K562 (cell line): ENCODE results near the gene PODXL. TPM values are rescaled to one million over a fixed set of nuclear protein-coding genes. Genes with fewer than 3 reads are reported as not detected.
A peak's percentile ranks its signal among the peaks of the same experiment; 100 is the strongest.

ENCODE experiments used
- ATF4 ChIP-seq: fragments of 450-650 bp; formaldehyde crosslinking; IDR thresholded peaks from 2 replicates; pipeline ENCODE4 v1.4.0; 2022; ENCODE audit warnings: mild to moderate bottlenecking, moderate library complexity
- BCL6 ChIP-seq: fragments of 250-450 bp; sonication (Bioruptor Pico); IDR thresholded peaks from 2 replicates; pipeline ENCODE4 v1.4.0; 2020
- BHLHE40 ChIP-seq: IDR thresholded peaks from 2 replicates; pipeline ENCODE4 v1.6.1; 2011; ENCODE audit warnings: low read length, improper control_type of control experiment
- CBFA2T3 ChIP-seq: fragments of 450-650 bp; IDR thresholded peaks from 2 replicates; pipeline ENCODE4 v1.6.1; 2017
- CREB3L1 ChIP-seq: fragments of 450-650 bp; IDR thresholded peaks from 2 replicates; pipeline ENCODE4 v1.6.1; 2014; ENCODE audit warnings: low read depth, mild to moderate bottlenecking, moderate library complexity, borderline replicate concordance
- E4F1 ChIP-seq: fragments of 250-450 bp; sonication (Bioruptor Pico); IDR thresholded peaks from 2 replicates; pipeline ENCODE4 v1.5.0; 2021; ENCODE audit warnings: mild to moderate bottlenecking, borderline replicate concordance
- FOXJ2 ChIP-seq: fragments of 200-800 bp; sonication (Bioruptor generic); IDR thresholded peaks from 2 replicates; pipeline ENCODE4 v1.6.1; 2016; ENCODE audit warnings: missing genetic modification characterization, missing compliant biosample characterization
- ID3 ChIP-seq, 2 experiments: fragments of 250-450 bp in 1 of 2; fragments of 450-650 bp in 1 of 2; sonication (Bioruptor Pico) in 1 of 2; IDR thresholded peaks; 2 replicates each; pipeline versions ENCODE4 v1.6.1 to v1.8.0; 2016 to 2021; ENCODE audit warnings: mild to moderate bottlenecking in 2 of 2, moderate library complexity in 2 of 2, missing compliant biosample characterization in 1 of 2, missing genetic modification characterization in 1 of 2
- JUND ChIP-seq, 2 experiments: IDR thresholded peaks; 2 replicates in 1 of 2; 3 replicates in 1 of 2; pipeline ENCODE4 v1.6.1; 2011; ENCODE audit warnings: borderline replicate concordance in 2 of 2, low read depth in 2 of 2, low read length in 2 of 2, improper control_type of control experiment in 1 of 2, missing biosample characterization in 1 of 2, missing genetic modification characterization in 1 of 2, missing genetic modification reagents in 1 of 2
- MCM5 ChIP-seq: fragments of 450-650 bp; IDR thresholded peaks from 2 replicates; pipeline ENCODE4 v1.6.1; 2016; ENCODE audit warnings: low read depth
- POLR3G ChIP-seq: IDR thresholded peaks from 2 replicates; pipeline ENCODE4 v1.6.1; 2011; ENCODE audit not compliant: insufficient read length, insufficient replicate concordance; ENCODE audit errors: extremely low read depth
- RBM17 ChIP-seq: fragments of 200-400 bp; formaldehyde crosslinking; IDR thresholded peaks from 2 replicates; pipeline ENCODE4 v1.6.1; 2017; ENCODE audit warnings: low read depth, mild to moderate bottlenecking, low read length, borderline replicate concordance
- SMARCE1 ChIP-seq: fragments of 450-650 bp; IDR thresholded peaks from 2 replicates; pipeline ENCODE4 v1.7.1; 2016; ENCODE audit warnings: mild to moderate bottlenecking
- SRSF1 ChIP-seq: fragments of 200-400 bp; formaldehyde crosslinking; IDR thresholded peaks from 2 replicates; pipeline ENCODE4 v1.6.1; 2017; ENCODE audit warnings: mild to moderate bottlenecking, low read depth, low read length, moderate library complexity
- TCF3 ChIP-seq: sonication (generic); formaldehyde crosslinking; IDR thresholded peaks from 2 replicates; pipeline ENCODE4 v1.4.0; 2020; ENCODE audit warnings: mild to moderate bottlenecking, missing genetic modification reagents
- TEAD1 ChIP-seq, 2 experiments: fragments of 450-650 bp in 1 of 2; sonication (generic) in 1 of 2; formaldehyde crosslinking; IDR thresholded peaks; 2 replicates each; pipeline versions ENCODE4 v1.4.0 to v1.8.0; 2020 to 2022; ENCODE audit warnings: mild to moderate bottlenecking in 2 of 2, missing genetic modification reagents in 1 of 2
- TFAP4 ChIP-seq: sonication (generic); formaldehyde crosslinking; IDR thresholded peaks from 2 replicates; pipeline ENCODE4 v1.8.0; 2022; ENCODE audit warnings: missing genetic modification reagents, mild to moderate bottlenecking, moderate library complexity, borderline replicate concordance
- ZNF12 ChIP-seq: sonication (generic); formaldehyde crosslinking; IDR thresholded peaks from 2 replicates; pipeline ENCODE4 v1.4.0; 2020; ENCODE audit warnings: mild to moderate bottlenecking, missing genetic modification reagents
- polyA plus RNA-seq, 8 experiments: library from polyadenylated mRNA; depleted of rRNA in 4 of 8; stranded (reverse) in 5 of 8; unstranded in 3 of 8; fragments of >200 nt; fragmentation: Nextera tagmentation in 2 of 8; fragmentation: Illumina TruSeq in 1 of 8; extraction: Ambion mirVana in 2 of 8; extraction: Trizol in 1 of 8; gene quantifications; 2 replicates each; pipeline versions ENCODE4 v1.2.1 to v1.2.3, GENCODE V29; 2011 to 2014; ENCODE audit warnings: inconsistent platforms in 1 of 8, missing spikeins in 1 of 8
- total RNA-seq, 7 experiments: library from RNA; depleted of rRNA in 6 of 7; stranded (reverse); fragments of >200 nt in 6 of 7; fragmentation: Illumina TruSeq in 2 of 7; extraction: Trizol in 2 of 7; gene quantifications; 2 replicates each; pipeline versions ENCODE4 v1.2.1 to v1.2.3, GENCODE V29; 2011 to 2021; ENCODE audit warnings: low replicate concordance in 1 of 7

PODXL gene
- total and polyA plus RNA-seq, 9 of the 15 experiments (the other 6 are each of a cell fraction or from before 2014, with no cell fraction given) = 0.01 to 0.73 (median 0.07) TPM

GRCh38 chr7:131602994-131603372, 46.6 kb upstream of the PODXL start (continued):
- TF ChIP-seq ATF4 (CRISPR knock-in tag) = 0 out of 2 replicates have a peak, but pooled peaks have one; percentile 33
- TF ChIP-seq BCL6 (CRISPR knock-in tag) = no peak
- no peak for TF ChIP-seq E4F1 (CRISPR knock-in tag)
- no peak for TF ChIP-seq POLR3G
- peak; percentile 15; the same call in 1 of the 2 replicates for TF ChIP-seq JUND (IDR thresholded peaks at IDR 0.05; ENCODE audit: borderline replicate concordance, low read depth, low read length)
- TF ChIP-seq JUND (tag; IDR thresholded peaks at IDR 0.05; ENCODE audit: borderline replicate concordance, low read depth, low read length) = peak; percentile 23; the same call in 1 of the 3 replicates
- TF ChIP-seq TCF3 (CRISPR knock-in tag) = 0 out of 2 replicates have a peak, but pooled peaks have one; percentile 39
- no peak for TF ChIP-seq TFAP4 (CRISPR knock-in tag)
- no peak for TF ChIP-seq ZNF12 (CRISPR knock-in tag)
- 0 out of 2 replicates have a peak, but pooled peaks have one; percentile 28 for TF ChIP-seq BHLHE40
- no peak for TF ChIP-seq ID3 (CRISPR knock-in tag; IDR thresholded peaks at IDR 0.05)
- TF ChIP-seq ID3 (tag; IDR thresholded peaks at IDR 0.05) = peak; percentile 36; the same call in 1 of the 2 replicates
- no peak for TF ChIP-seq CREB3L1
- TF ChIP-seq MCM5 = no peak
- TF ChIP-seq TEAD1 (CRISPR knock-in tag; IDR thresholded peaks at IDR 0.05) = 0 out of 4 replicates have a peak, but pooled peaks of 1 of the 2 experiments have one; percentile 61
- no peak for TF ChIP-seq SMARCE1
- TF ChIP-seq FOXJ2 (tag) = peak; percentile 64; the same call in 1 of the 2 replicates
- peak; percentile 58 for TF ChIP-seq CBFA2T3
- no peak for TF ChIP-seq RBM17
- no peak for TF ChIP-seq SRSF1
